HG03175 (cell line): ENCODE results near the gene CEP43.

Source experiments
- ATAC-seq: cut with Tn5 transposase; IDR thresholded peaks from one replicate; pipeline ENCODE4 v1.9.1; 2021; ENCODE audit warnings: mild to moderate bottlenecking, moderate library complexity; ENCODE audit not compliant: unreplicated experiment

CEP43 gene

GRCh38 chr6:167005350-167006159 lies 6.4 kb downstream of the CEP43 start:
- no peak for ATAC-seq

- ATAC-seq, result no peak
Observed at GRCh38 chr6:167007985-167008384, 8.8 kb downstream of the CEP43 start.

- no peak for ATAC-seq
Observed at GRCh38 chr6:167013067-167013466, 13.9 kb downstream of the CEP43 start.

GRCh38 chr6:167013946-167014345 lies 14.7 kb downstream of the CEP43 start:
- no peak for ATAC-seq

- ATAC-seq, result no peak
Observed at GRCh38 chr6:167015302-167015701, 16.1 kb downstream of the CEP43 start.

- peak; percentile 77 for ATAC-seq
Observed at GRCh38 chr6:167020206-167020605, 21.0 kb downstream of the CEP43 start.

- ATAC-seq, result no peak
Observed at GRCh38 chr6:167027308-167027707, 28.1 kb downstream of the CEP43 start.

GRCh38 chr6:167027772-167028171 lies 28.6 kb downstream of the CEP43 start:
- ATAC-seq, result no peak

- no peak for ATAC-seq
Observed at GRCh38 chr6:167030222-167031072, 31.2 kb downstream of the CEP43 start.

- ATAC-seq, result no peak
Observed at GRCh38 chr6:167031082-167031709, 32.0 kb downstream of the CEP43 start.

GRCh38 chr6:167034056-167034455 lies 34.9 kb downstream of the CEP43 start:
- ATAC-seq, result no peak

GRCh38 chr6:167037762-167038161 lies 38.6 kb downstream of the CEP43 start:
- no peak for ATAC-seq

GRCh38 chr6:167044696-167045095 lies 45.5 kb downstream of the CEP43 start:
- ATAC-seq, result no peak

- ATAC-seq, result no peak
Observed at GRCh38 chr6:167045828-167046580, 46.8 kb downstream of the CEP43 start.

- peak; percentile 0 for ATAC-seq
Observed at GRCh38 chr6:167046861-167047495, 47.8 kb downstream of the CEP43 start.

GRCh38 chr6:167047554-167047953 lies 48.4 kb downstream of the CEP43 start:
- peak; percentile 76 for ATAC-seq
